ENCODE results near the gene KCNK7.

KCNK7 gene

DNA sequence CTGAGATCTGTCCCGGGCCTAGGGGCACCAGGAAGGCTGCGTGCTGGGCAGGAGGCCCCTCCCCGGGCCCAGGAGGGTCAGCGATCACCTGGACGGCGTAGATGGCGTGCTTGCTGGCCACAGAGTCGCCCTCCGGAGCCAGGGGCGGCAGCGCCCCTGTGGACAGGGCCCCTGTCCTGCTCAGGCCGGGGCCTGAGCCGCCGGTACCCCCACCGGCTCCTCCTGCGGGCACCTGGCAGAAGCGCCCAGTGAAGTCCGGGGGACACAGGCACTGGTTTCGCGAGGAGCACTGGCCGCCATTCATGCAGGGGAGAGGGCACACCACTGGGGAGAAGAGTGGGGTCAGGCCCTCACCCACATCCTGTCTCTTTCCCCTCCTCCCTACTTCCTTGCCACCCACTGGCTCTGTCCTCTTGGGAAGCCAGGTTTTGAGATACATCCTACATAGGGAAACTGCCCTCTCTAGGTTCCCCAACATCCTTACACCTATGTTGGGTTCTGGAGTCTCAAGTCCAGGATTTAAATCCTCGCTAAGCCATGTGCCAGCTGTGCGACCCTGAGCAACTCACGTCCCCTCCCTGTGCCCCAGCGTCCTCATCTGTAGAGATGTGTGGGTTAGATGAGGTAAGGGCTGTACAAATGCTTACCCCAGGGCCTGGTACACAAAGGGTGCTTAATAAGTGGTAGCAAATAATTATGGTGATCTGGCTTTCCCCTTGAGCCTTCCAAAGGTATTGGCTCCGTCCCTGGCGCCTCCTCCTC is 41.4 kb downstream of the KCNK7 start:
- no peak for DNase-seq

DNA sequence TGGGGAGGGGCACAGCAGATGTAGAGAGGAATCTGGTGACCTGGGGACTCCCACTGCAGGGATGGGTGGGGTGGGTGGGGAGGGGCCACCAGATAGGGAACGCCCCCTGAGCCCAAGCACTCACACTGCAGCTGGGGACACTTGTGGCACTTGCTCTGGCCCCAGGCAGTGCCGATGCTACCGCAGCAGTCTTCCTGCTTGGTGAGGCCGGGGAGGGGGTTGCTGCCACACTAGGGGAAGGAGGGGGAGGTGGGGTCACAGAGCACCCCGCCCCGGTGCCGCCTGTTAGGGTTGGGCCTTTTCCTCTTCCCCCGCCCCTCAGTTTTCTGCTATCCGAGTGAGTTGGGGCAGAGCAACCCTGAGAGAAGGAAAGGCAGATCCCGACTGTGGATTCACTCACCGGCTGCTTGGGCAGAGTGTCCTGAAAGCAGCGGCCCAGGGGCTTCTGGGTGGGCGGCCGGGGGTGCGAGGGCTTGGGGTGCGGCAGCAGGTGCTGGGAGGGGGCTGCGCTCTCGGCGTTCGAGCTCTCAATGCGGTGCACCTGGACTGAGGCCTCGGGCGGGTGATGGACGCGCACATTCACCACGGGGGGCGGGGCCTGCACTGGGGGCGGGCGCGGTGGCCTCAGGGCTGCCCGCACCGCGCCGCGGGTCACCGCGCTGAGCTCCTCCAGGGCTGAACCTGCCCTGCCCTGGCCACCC is 42.1 kb downstream of the KCNK7 start:
- peak; percentile 76 for DNase-seq

DNA sequence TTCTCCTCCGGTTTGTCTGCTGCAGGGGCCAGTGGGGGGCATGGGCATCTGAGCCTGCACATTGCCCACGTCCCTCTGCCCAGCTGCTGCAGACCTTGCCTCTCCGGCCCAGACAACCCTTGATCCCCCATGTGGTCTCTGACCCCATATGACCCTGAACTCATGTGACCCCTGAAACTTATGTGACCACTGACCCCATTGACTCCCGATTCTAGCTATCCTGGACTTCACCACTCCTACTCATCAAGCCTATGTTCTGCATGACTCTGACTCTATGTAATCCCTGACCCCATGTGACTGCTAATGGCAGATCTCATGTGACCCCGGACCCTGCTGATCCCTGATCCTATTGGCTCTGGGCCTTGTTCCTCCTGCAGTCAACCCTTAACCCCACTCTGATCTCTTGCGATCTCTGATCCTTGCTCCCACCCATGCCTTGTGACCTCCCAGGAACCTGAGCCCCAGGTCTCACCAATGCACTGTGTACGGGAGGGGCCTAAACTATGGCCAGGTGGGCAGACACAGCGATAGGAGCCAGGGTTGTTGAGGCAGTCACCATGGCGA is 43.1 kb downstream of the KCNK7 start:
- DNase-seq: no peak

DNA sequence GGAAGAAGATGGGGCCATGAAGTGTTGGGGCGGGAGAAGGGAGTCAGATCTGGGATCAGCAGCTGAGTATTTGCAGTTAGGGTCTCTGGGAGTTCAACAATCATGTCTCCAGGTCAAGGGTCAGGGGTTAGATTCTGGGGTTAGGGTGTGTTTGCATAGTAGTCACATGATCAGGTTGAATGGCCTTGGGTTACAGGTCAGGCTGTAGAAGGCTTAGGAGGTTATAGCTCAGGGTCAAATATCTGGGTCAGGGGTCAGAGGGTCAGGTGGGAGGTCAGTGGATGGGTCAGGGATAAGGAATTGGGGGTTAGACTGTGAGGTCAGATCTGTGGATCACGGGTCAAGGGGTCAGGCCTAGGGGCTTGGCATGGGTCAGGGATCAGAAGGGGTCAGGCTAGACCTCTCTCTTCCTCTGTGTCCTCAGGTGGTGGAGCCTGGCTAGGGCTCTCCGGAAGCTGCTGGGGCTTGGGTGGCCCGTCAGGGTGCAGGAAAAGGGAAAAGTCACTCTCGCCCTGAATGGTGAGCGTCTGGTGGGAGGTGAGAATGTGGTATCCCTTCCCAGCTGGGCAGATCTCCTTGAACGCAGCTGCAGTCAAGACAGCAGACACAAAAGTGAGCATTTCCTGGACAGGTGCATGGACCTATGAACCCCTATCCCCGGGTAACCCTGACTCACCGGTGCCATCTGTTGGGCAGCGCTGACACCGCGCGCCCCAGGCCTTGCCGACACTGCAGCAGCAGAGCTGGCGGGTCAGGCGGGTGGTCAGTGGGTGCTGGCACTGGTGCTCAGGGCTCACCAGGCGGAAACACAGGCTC is 43.8 kb downstream of the KCNK7 start:
- DNase-seq: peak; percentile 77

DNA sequence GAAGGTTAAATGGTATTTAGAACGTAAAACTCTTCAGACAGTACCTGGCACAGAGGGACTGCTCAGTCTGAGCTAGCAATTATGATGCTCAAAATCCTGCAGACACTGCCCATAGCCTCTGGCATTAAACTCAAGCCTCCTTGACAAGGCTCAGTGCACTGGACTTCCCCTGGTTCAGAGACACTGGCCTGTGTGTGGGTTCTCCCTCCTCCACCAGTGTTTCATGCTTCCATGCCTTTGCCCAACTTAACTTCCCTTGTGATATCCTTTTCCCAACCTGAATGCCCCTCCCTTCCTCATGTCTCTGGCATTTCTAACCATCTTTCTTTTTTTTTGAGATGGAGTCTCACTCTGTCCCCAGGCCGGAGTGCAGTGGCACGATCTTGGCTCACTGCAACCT is 46.5 kb downstream of the KCNK7 start:
- no peak for DNase-seq

DNA sequence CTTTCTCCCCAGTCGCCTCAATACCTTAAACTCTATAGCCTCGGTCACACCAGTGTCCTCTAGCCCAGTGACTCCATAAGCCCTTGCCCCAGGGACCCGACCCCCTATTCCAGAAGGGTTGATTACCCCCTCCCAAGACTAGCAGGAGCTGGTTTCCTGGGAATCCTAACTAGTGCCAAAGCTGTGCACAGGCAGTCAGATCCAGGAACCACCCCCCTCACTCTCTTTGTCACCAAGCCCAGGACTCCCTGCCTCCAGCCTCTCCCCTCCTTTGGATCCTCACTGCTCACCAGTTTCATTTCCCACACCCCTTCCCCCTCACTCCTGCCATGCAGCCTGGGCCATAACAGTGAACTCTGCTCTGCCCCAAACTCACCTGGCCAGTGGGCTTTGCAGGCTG is 47.2 kb downstream of the KCNK7 start:
- DNase-seq: no peak

DNA sequence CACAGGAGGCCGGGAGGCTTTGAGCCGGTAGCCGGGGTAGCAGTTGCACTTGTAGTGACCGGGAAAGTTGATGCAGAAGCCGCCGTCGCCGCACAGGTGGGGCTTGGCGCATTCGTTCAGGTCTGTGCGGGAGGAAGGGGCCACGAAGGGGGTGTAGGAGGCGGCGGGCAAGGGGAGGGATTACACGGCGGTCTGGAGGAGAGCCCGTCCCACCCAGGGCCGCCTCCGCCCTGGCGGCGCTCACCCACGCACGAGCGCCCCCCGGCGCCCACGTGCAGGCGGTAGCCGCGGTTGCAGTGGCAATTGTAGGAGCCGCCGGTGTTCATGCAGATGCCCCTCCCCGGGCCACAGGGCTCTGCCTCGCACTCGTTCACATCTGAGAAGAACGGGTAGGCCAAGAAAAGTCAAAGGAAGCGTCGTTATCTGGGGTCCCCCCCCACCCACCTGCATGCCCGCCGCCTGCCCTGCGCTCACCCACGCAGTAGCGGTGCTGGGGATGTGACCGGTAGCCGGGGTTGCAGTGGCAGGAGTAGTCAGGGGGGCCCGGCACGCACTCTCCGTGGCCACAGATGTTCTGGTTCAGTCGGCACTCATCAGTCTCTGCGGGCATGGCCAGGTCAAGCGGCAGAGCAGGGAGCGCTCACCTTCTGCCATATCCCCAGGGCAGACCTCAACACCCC is 48.0 kb downstream of the KCNK7 start:
- no peak for DNase-seq

DNA sequence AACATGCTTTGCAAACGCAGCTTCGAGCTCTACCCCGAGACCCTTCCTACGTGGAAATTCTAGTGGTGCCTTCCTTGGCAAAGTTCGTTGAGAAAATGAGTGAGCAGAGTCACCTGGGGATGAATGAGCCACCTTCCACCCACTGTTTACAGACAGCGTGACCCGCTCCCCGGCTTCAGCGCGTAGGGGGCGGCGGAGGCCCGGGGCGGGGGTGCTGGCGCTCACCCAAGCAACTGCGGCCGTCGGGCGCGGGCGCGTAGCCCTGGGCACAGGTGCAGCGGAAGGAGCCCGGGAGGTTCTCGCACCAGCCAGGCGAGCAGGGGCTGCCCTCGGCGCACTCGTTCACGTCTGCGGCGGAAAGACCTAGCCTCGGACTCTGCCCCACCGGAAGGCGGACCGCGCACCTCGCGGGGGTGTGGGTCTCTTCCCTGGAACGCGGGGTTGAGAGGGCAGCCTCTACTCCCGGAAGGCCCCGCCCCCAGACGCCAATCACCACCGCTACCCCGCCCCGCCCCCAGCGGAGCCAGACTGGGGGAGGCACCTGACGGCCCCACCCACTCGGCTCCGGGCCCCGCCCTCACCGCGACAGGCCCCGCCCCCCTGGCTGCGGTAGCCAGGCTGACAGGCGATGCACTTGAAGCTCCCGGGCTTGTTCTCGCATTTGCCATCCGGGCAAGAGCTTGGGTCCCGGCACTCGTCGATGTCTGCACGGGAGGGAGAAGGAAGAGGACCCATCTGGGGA is 49.2 kb downstream of the KCNK7 start:
- DNase-seq: peak; percentile 100

DNA sequence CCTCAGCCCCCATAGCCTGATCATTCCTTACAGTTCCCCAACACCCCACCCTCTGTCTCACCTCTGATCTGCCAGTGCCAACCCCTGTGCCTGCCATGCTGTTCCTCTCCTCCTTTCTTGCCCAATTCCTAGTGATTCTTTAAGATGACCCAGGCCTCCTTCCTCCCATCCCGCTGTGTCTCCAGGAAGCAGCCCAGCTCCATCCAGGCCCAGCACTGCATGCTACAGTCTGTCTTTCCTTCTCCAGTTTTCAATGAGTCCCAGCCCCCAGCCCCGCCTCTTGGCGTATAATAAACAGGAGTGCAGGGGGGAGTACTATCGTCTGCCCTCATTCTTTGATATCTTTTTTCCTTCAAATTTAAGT is 49.8 kb downstream of the KCNK7 start:
- no peak for DNase-seq

All from stimulated activated CD8-positive, alpha-beta memory T cell treated with anti-CD3 and anti-CD28 coated beads, Interleukin-4, amount 100 ng/mL, for 48 hours (primary cell).